Omental fat pad (tissue), 4 donors: Measurements from ENCODE around the gene NOX5. TPM values are rescaled to one million over a fixed set of nuclear protein-coding genes. Genes with fewer than 3 reads are reported as not detected.
"Not testable (repeated sequence)": the region's sequence is repeated elsewhere in the genome, so short reads cannot be mapped to it uniquely, and the experiment has no call there.

ENCODE experiments used
- ATAC-seq: fragments of 150-250 bp; one replicate; pipeline ENCODE4 v1.9.1; 2016; ENCODE audit warnings: mild to moderate bottlenecking, moderate library complexity; ENCODE audit not compliant: low FRiP score
- DNase-seq: peaks from one replicate; pipeline ENCODE4 v3.0.0-alpha.2; 2019; ENCODE audit warnings: low spot score
- CTCF ChIP-seq, 3 donors: fragments of 450-650 bp; IDR thresholded peaks; one replicate each; pipeline ENCODE4 v1.5.1; 2016 to 2017; ENCODE audit warnings: antibody characterized with exemption in 3 of 3, mild to moderate bottlenecking in 3 of 3, moderate library complexity in 2 of 3
- total RNA-seq, 4 donors: library from RNA; depleted of rRNA; stranded (reverse); fragments of >200 nt; gene quantifications; one replicate each; pipeline ENCODE4 v1.1.0, GENCODE V29; 2016

NOX5 gene
- total RNA-seq, 4 donors from 2014 or later: 0.28 to 0.56 (median 0.42) TPM

- TF ChIP-seq CTCF (IDR thresholded peaks at IDR 0.05): no peak
- no peak for DNase-seq
Observed at GRCh38 chr15:69060744-69061143, 46.2 kb downstream of the NOX5 start.

GRCh38 chr15:69061414-69061842 is 46.9 kb downstream of the NOX5 start:
- DNase-seq (no peak), ATAC-seq (no peak)
- TF ChIP-seq CTCF (IDR thresholded peaks at IDR 0.05): no peak

More at GRCh38 chr15:69060744-69061143, 46.2 kb downstream of the NOX5 start:
- no peak for ATAC-seq

GRCh38 chr15:69064649-69065048 is 50.2 kb downstream of the NOX5 start:
- DNase-seq (no peak), ATAC-seq (no peak)
- no peak for TF ChIP-seq CTCF (IDR thresholded peaks at IDR 0.05)

GRCh38 chr15:69066007-69066995 is 51.8 kb downstream of the NOX5 start:
- no peak for TF ChIP-seq CTCF (IDR thresholded peaks at IDR 0.05)
- DNase-seq: no peak
- ATAC-seq: no peak

GRCh38 chr15:69067296-69067695 is 52.8 kb downstream of the NOX5 start:
- DNase-seq (no peak), ATAC-seq (no peak)
- no peak for TF ChIP-seq CTCF (IDR thresholded peaks at IDR 0.05)

GRCh38 chr15:69068157-69068556 is 53.7 kb downstream of the NOX5 start:
- no peak for TF ChIP-seq CTCF (IDR thresholded peaks at IDR 0.05)
- DNase-seq (no peak), ATAC-seq (no peak)

- DNase-seq, ATAC-seq: not testable (repeated sequence)
Observed at GRCh38 chr15:69069290-69069689, 54.8 kb downstream of the NOX5 start.
